GM19023 (cell line): Measurements from ENCODE around the gene ISG20.

Experiments
- ATAC-seq: cut with Tn5 transposase; IDR thresholded peaks from one replicate; pipeline ENCODE4 v1.9.1; 2021; ENCODE audit warnings: mild to moderate bottlenecking, moderate library complexity; ENCODE audit not compliant: unreplicated experiment

The ISG20 gene

GRCh38 chr15:88638626-88639372 lies at the start of gene ISG20:
Gene ISG20 (plus strand): TSS chr15:88639016. CDS start chr15:88639367, 351 bp downstream.
- peak; percentile 71 for ATAC-seq

GRCh38 chr15:88590759-88591158 lies 48.1 kb upstream of the ISG20 start:
- no peak for ATAC-seq

GRCh38 chr15:88591384-88591783 lies 47.4 kb upstream of the ISG20 start:
- ATAC-seq: no peak

- no peak for ATAC-seq
These were observed 34.9 kb upstream of the ISG20 start for GRCh38 chr15:88603885-88604284.

GRCh38 chr15:88604381-88605188 lies 34.2 kb upstream of the ISG20 start:
- ATAC-seq: no peak

- ATAC-seq: no peak
These were observed 33.4 kb upstream of the ISG20 start for GRCh38 chr15:88605189-88606069.

GRCh38 chr15:88606070-88606794 lies 32.6 kb upstream of the ISG20 start:
- ATAC-seq: no peak

- ATAC-seq: no peak
These were observed 30.9 kb upstream of the ISG20 start for GRCh38 chr15:88607951-88608350.

GRCh38 chr15:88608607-88609181 lies 30.1 kb upstream of the ISG20 start:
- ATAC-seq: no peak

- no peak for ATAC-seq
These were observed 29.3 kb upstream of the ISG20 start for GRCh38 chr15:88609344-88610090.

- ATAC-seq: no peak
These were observed 28.1 kb upstream of the ISG20 start for GRCh38 chr15:88610701-88611231.

GRCh38 chr15:88612186-88612796 lies 26.5 kb upstream of the ISG20 start:
- ATAC-seq: no peak

GRCh38 chr15:88613074-88613944 lies 25.5 kb upstream of the ISG20 start:
- ATAC-seq: no peak

- ATAC-seq: peak; percentile 74
These were observed 23.3 kb upstream of the ISG20 start for GRCh38 chr15:88615303-88616107.

GRCh38 chr15:88616240-88616639 lies 22.6 kb upstream of the ISG20 start:
- no peak for ATAC-seq

- ATAC-seq: no peak
These were observed 21.6 kb upstream of the ISG20 start for GRCh38 chr15:88617031-88617722.
